ENCODE results near the gene RBPJL. TPM values are rescaled to one million over a fixed set of nuclear protein-coding genes. Genes with fewer than 3 reads are reported as not detected.
"Not testable (repeated sequence)": the region's sequence is repeated elsewhere in the genome, so short reads cannot be mapped to it uniquely, and the experiment has no call there.

RBPJL gene
- total and polyA plus RNA-seq, 2 donors from 2014 or later = not detected

GRCh38 chr20:45347936-45348778 is 41.5 kb downstream of the RBPJL start, which contains the start of gene SDC4:
SDC4 (minus strand) TSS chr20:45348424; CDS start chr20:45348384, 40 bp downstream.
- Histone ChIP-seq H3K4me1 (ENCODE audit: control insufficient read depth in 2 of 3, insufficient read depth in 2 of 3, low read depth in 1 of 3, low read length in 3 of 3) (peaks cover 0 to 19% (median 13%) of the 10 kb centered on the region in 3 donors), H3K9ac (ENCODE audit: low read length in 3 of 3) (peak within 1 kb of the TSS; percentile 41 to 100 (median 92)), H3K9me3 (ENCODE audit: control insufficient read depth in 2 of 3, insufficient read depth in 1 of 3, low read length in 3 of 3) (no peaks in the 10 kb centered on the region), H3K36me3 (ENCODE audit: control insufficient read depth in 2 of 3, insufficient read depth in 3 of 3, low read length in 3 of 3) (no peaks in the 10 kb centered on the region), H3K27ac (ENCODE audit: low read depth in 2 of 2, low read length in 2 of 2) (peak within 1 kb of the TSS; percentile 96 to 99), H3K4me3 (ENCODE audit: low read length in 3 of 3) (peak within 1 kb of the TSS; percentile 66 to 85 (median 77)), H3K27me3 (ENCODE audit: control insufficient read depth, insufficient read depth, low read length) (no peaks in the 10 kb centered on the region)
- no peak for TF ChIP-seq CTCF (IDR thresholded peaks at IDR 0.05; ENCODE audit: borderline replicate concordance, extremely low read depth, insufficient read depth)
- intact Hi-C loops (cut with DNase I) = no loop called here
- no peak for FAIRE-seq
- peak; percentile 54 to 95 (median 70) for DNase-seq

- intact Hi-C loops (cut with DNase I) = no loop called here
- FAIRE-seq (no peak), DNase-seq (no peak)
- Histone ChIP-seq H3K27me3 (ENCODE audit: control insufficient read depth, insufficient read depth, low read length) (no peaks in the 10 kb centered on the region), H3K27ac (ENCODE audit: low read depth in 2 of 2, low read length in 2 of 2) (no peak overlapping the region), H3K4me1 (ENCODE audit: control insufficient read depth in 2 of 3, insufficient read depth in 2 of 3, low read depth in 1 of 3, low read length in 3 of 3) (peaks cover 0 to 13% (median 5%) of the 10 kb centered on the region in 3 donors), H3K36me3 (ENCODE audit: control insufficient read depth in 2 of 3, insufficient read depth in 3 of 3, low read length in 3 of 3) (no peaks in the 10 kb centered on the region), H3K9ac (ENCODE audit: low read length in 3 of 3) (no peak overlapping the region), H3K4me3 (ENCODE audit: low read length in 3 of 3) (no peak overlapping the region), H3K9me3 (ENCODE audit: control insufficient read depth in 2 of 3, insufficient read depth in 1 of 3, low read length in 3 of 3) (no peaks in the 10 kb centered on the region)
- TF ChIP-seq CTCF (IDR thresholded peaks at IDR 0.05; ENCODE audit: borderline replicate concordance, extremely low read depth, insufficient read depth) = no peak
Measured at GRCh38 chr20:45350217-45350616, 43.6 kb downstream of the RBPJL start.

- H3K9ac ChIP-seq (ENCODE audit: low read length in 3 of 3); intact Hi-C loops (cut with DNase I); H3K4me1 ChIP-seq (ENCODE audit: control insufficient read depth in 2 of 3, insufficient read depth in 2 of 3, low read depth in 1 of 3, low read length in 3 of 3); H3K27ac ChIP-seq (ENCODE audit: low read depth in 2 of 2, low read length in 2 of 2); H3K36me3 ChIP-seq (ENCODE audit: control insufficient read depth in 2 of 3, insufficient read depth in 3 of 3, low read length in 3 of 3); H3K9me3 ChIP-seq (ENCODE audit: control insufficient read depth in 2 of 3, insufficient read depth in 1 of 3, low read length in 3 of 3); H3K27me3 ChIP-seq (ENCODE audit: control insufficient read depth, insufficient read depth, low read length); H3K4me3 ChIP-seq (ENCODE audit: low read length in 3 of 3); DNase-seq; FAIRE-seq: not testable (repeated sequence)
Measured at GRCh38 chr20:45350795-45351194, 44.2 kb downstream of the RBPJL start.

GRCh38 chr20:45352729-45353128 is 46.1 kb downstream of the RBPJL start:
- no peaks in the 10 kb centered on the region for H3K9me3 ChIP-seq (ENCODE audit: control insufficient read depth in 2 of 3, insufficient read depth in 1 of 3, low read length in 3 of 3)
- DNase-seq = no peak
- intact Hi-C loops (cut with DNase I) = no loop called here
- H3K4me3 ChIP-seq (ENCODE audit: low read length in 3 of 3) = no peak overlapping the region
- H3K9ac ChIP-seq (ENCODE audit: low read length in 3 of 3) = no peak overlapping the region
- no peaks in the 10 kb centered on the region for H3K36me3 ChIP-seq (ENCODE audit: control insufficient read depth in 2 of 3, insufficient read depth in 3 of 3, low read length in 3 of 3)
- TF ChIP-seq CTCF (IDR thresholded peaks at IDR 0.05; ENCODE audit: borderline replicate concordance, extremely low read depth, insufficient read depth) = no peak
- peaks cover 0 to 7% (median 3%) of the 10 kb centered on the region in 3 donors for H3K4me1 ChIP-seq (ENCODE audit: control insufficient read depth in 2 of 3, insufficient read depth in 2 of 3, low read depth in 1 of 3, low read length in 3 of 3)
- no peaks in the 10 kb centered on the region for H3K27me3 ChIP-seq (ENCODE audit: control insufficient read depth, insufficient read depth, low read length)
- H3K27ac ChIP-seq (ENCODE audit: low read depth in 2 of 2, low read length in 2 of 2) = no peak overlapping the region
- FAIRE-seq = no peak

Data from kidney (tissue), 14 donors.